Measurements from ENCODE around the gene SGF29. TPM values are rescaled to one million over a fixed set of nuclear protein-coding genes. Genes with fewer than 3 reads are reported as not detected.

The SGF29 gene
- total and polyA plus RNA-seq, 2 of the 4 experiments (the other 2 are of a cell fraction): 4.3 to 7.7 TPM

GRCh38 chr16:28587386-28587785, 33.7 kb downstream of the SGF29 start:
- DNase-seq: no peak
- Histone ChIP-seq H3K56ac (ENCODE audit: extremely low read depth, insufficient read depth, low read length) (no peak overlapping the region), H2BK15ac (ENCODE audit: low read depth, low read length) (no peak overlapping the region), H3K36me3 (ENCODE audit: control insufficient read depth, insufficient read depth, low read length) (peaks cover 21% of the 10 kb centered on the region), H2BK5ac (ENCODE audit: low read depth, low read length, poor library complexity, severe bottlenecking) (no peak overlapping the region), H2AK5ac (ENCODE audit: low read depth, low read length) (no peak overlapping the region), H4K5ac (ENCODE audit: low read depth, low read length) (no peak overlapping the region), H3K23ac (ENCODE audit: low read depth, low read length) (no peak overlapping the region), H2AFZ (replicated peaks; ENCODE audit: low read length, poor library complexity) (no peak overlapping the region), H3K4ac (ENCODE audit: low read depth, low read length) (no peak overlapping the region), H3K27ac (ENCODE audit: insufficient read depth, low read length) (no peak overlapping the region), H3K27me3 (ENCODE audit: control insufficient read depth, insufficient read depth, low read length) (no peaks in the 10 kb centered on the region), H3K9me3 (ENCODE audit: control insufficient read depth, insufficient read depth, low read length) (no peaks in the 10 kb centered on the region), H2AK9ac (replicated peaks; ENCODE audit: low read depth, low read length, poor library complexity) (no peak overlapping the region), H4K20me1 (ENCODE audit: insufficient read depth, low read length) (no peaks in the 10 kb centered on the region), H3K4me1 (ENCODE audit: control insufficient read depth, insufficient read depth, low read length) (no peaks in the 10 kb centered on the region), H3K4me3 (ENCODE audit: insufficient read depth, low read depth, low read length) (no peak overlapping the region), H2BK20ac (ENCODE audit: low read depth, low read length) (no peak overlapping the region), H3K9me1 (ENCODE audit: insufficient read depth, low read length) (0 out of 2 replicates have a peak, but pooled peaks cover 2% of the 10 kb centered on the region), H3K18ac (ENCODE audit: low read depth, low read length) (no peak overlapping the region), H3K4me2 (ENCODE audit: low read depth, low read length) (no peak overlapping the region), H4K8ac (ENCODE audit: low read depth in 2 of 2, low read length in 2 of 2) (no peak overlapping the region), H2BK120ac (ENCODE audit: low read depth, low read length) (no peak overlapping the region), H3K79me1 (ENCODE audit: low read depth in 1 of 2, low read length in 2 of 2) (no peaks in the 10 kb centered on the region), H3K14ac (replicated peaks; ENCODE audit: low read depth, low read length) (no peak overlapping the region), H3K9ac (ENCODE audit: low read depth, low read length) (no peak overlapping the region), H4K91ac (ENCODE audit: insufficient read depth, low read depth, low read length) (no peak overlapping the region)
- WGBS, 2 experiments (ENCODE audit: extremely low coverage in 2 of 2, insufficient read length in 1 of 2): 100% methylated on average over 7 of the region's 8 CpGs; no CpG with 5 or more reads in 1 of the 2 experiments
- ChIA-PET POLR2A (ENCODE audit: unreplicated experiment) (no interaction called here), CTCF (no interaction called here)
- no peak for TF ChIP-seq POLR2A (IDR thresholded peaks at IDR 0.05; ENCODE audit: low read depth, low read length)
- no peak for TF ChIP-seq RAD21 (IDR thresholded peaks at IDR 0.05; ENCODE audit: low read length)
- TF ChIP-seq USF2 (IDR thresholded peaks at IDR 0.05; ENCODE audit: low read depth, low read length): no peak
- TF ChIP-seq NFE2L2 (IDR thresholded peaks at IDR 0.05; ENCODE audit: low read depth, low read length): no peak
- no peak for TF ChIP-seq FOS (IDR thresholded peaks at IDR 0.05; ENCODE audit: low read depth, low read length)
- no peak for TF ChIP-seq MAFK (IDR thresholded peaks at IDR 0.05; ENCODE audit: low read depth, low read length)
- TF ChIP-seq SMC3 (IDR thresholded peaks at IDR 0.05; ENCODE audit: low read depth, low read length): no peak
- TF ChIP-seq MXI1 (IDR thresholded peaks at IDR 0.05; ENCODE audit: borderline replicate concordance, low read depth, low read length): no peak
- no peak for TF ChIP-seq RFX5 (IDR thresholded peaks at IDR 0.05; ENCODE audit: low read depth, low read length)
- TF ChIP-seq CTCF (conservative IDR thresholded peaks at IDR 0.05; ENCODE audit: low read depth, low read length): no peak
- no peak for TF ChIP-seq CEBPB (IDR thresholded peaks at IDR 0.05; ENCODE audit: low read depth, low read length)
- TF ChIP-seq RCOR1 (IDR thresholded peaks at IDR 0.05; ENCODE audit: insufficient replicate concordance, low read length): no peak
- no peak for TF ChIP-seq BHLHE40 (IDR thresholded peaks at IDR 0.05; ENCODE audit: low read depth, low read length)
- no peak for TF ChIP-seq ELK1 (IDR thresholded peaks at IDR 0.05; ENCODE audit: borderline replicate concordance, low read depth, low read length)
- ATAC-seq (ENCODE audit: low read depth): no peak
- in situ Hi-C loops (cut with MboI; ENCODE audit: low sequenced_read_pairs): no loop called here
- intact Hi-C loops (cut with micrococcal nuclease): no loop called here
- no TSS peak for BruUV-seq (replicated peaks)
- dilution Hi-C loops (cut with HindIII; ENCODE audit: low sequenced_read_pairs, unreplicated experiment): no loop called here

Measured in IMR-90 (cell line).